MCF 10A (cell line): ENCODE data around the gene FOXP1. TPM values are rescaled to one million over a fixed set of nuclear protein-coding genes. Genes with fewer than 3 reads are reported as not detected.

Experiments used
- BruUV-seq: library from RNA; stranded (reverse); fragments of 400-500 nt; replicated peaks from 2 replicates; lab custom pipeline; 2021; lab: Mats Ljungman, UMichigan
- CTCF ChIA-PET: fragments of 300-600 bp; sonication (Branson Sonifier 250); formaldehyde crosslinking; extraction: SDS; loops from one replicate; lab custom pipeline; 2021; ENCODE audit warnings: antibody characterized with exemption, inconsistent platforms; lab: Yijun Ruan, JAX
- POLR2A ChIA-PET: fragments of 300-600, 350-650 bp; sonication (Branson Sonifier 250); formaldehyde crosslinking; extraction: SDS; loops from one replicate; lab custom pipeline; 2020; ENCODE audit warnings: antibody characterized with exemption, inconsistent platforms; lab: Yijun Ruan, JAX
- DNase-seq: peaks from one replicate; pipeline ENCODE4 v3.0.0-alpha.2; 2018; ENCODE audit not compliant: unreplicated experiment
- H3K27ac Mint-ChIP-seq: one replicate; pipeline ENCODE4 v1.8.0; 2022; ENCODE audit warnings: mild to moderate bottlenecking, low read depth, mixed read lengths; ENCODE audit not compliant: unreplicated experiment
- H3K27me3 Mint-ChIP-seq: one replicate; pipeline ENCODE4 v1.8.0; 2022; ENCODE audit warnings: mixed read lengths; ENCODE audit not compliant: insufficient read depth, unreplicated experiment
- H3K36me3 Mint-ChIP-seq: one replicate; pipeline ENCODE4 v1.8.0; 2022; ENCODE audit warnings: mild to moderate bottlenecking, moderate library complexity, mixed read lengths; ENCODE audit not compliant: insufficient read depth, unreplicated experiment
- H3K4me1 Mint-ChIP-seq: one replicate; pipeline ENCODE4 v1.8.0; 2022; ENCODE audit warnings: mixed read lengths; ENCODE audit not compliant: insufficient read depth, unreplicated experiment
- H3K4me3 Mint-ChIP-seq: one replicate; pipeline ENCODE4 v1.8.0; 2022; ENCODE audit warnings: mild to moderate bottlenecking, moderate library complexity, mixed read lengths; ENCODE audit not compliant: unreplicated experiment
- H3K9me3 Mint-ChIP-seq: one replicate; pipeline ENCODE4 v1.8.0; 2022; ENCODE audit warnings: mixed read lengths; ENCODE audit not compliant: unreplicated experiment
- intact Hi-C: fragments of 100-400 bp; cut with micrococcal nuclease; formaldehyde crosslinking; loops from 2 replicates; pipeline ENCODE4 v1.14.1; 2022
- total RNA-seq: library from RNA; stranded (reverse); gene quantifications from 2 replicates; pipeline ENCODE4 v1.2.3, GENCODE V29; 2022
- TF ChIP-seq, protein P1 (sequence below): fragments of 200-600 bp; IDR thresholded peaks from one replicate; pipeline ENCODE4 v1.8.0; 2022; ENCODE audit warnings: antibody characterized with exemption, mild to moderate bottlenecking; ENCODE audit not compliant: unreplicated experiment

The FOXP1 gene
- total RNA-seq, 1 experiment from 2014 or later: 49.0 TPM

DNA sequence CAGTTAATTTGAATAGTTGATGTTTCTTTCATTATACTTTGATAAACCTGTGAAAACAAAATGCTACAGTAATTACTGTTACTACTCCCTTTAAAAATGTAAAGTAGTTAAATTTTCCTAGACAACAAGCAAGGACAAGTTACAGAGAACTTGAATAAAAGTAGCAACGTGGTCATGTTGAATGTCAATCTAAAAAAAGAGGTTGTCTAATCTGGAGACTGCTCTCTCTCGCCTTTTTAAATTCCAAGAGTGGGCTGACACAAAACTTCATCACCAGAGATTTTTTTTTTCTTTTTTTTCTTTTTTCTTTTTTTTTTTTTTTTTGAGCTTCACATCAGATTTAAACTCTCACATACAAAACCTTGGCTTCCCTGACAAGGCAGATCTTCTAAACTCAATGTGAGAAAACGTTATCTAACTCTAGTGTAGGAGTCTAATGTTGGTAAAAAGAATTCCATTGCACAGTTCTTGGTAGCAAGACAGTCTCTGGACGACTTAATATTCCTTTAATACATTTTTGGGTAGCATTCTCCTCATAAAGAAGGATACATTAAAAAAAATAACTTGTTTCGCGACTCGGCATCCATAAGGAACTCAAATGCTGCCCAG, 4.1 kb downstream of the FOXP1 start:
- TF ChIP-seq, protein P1, sequence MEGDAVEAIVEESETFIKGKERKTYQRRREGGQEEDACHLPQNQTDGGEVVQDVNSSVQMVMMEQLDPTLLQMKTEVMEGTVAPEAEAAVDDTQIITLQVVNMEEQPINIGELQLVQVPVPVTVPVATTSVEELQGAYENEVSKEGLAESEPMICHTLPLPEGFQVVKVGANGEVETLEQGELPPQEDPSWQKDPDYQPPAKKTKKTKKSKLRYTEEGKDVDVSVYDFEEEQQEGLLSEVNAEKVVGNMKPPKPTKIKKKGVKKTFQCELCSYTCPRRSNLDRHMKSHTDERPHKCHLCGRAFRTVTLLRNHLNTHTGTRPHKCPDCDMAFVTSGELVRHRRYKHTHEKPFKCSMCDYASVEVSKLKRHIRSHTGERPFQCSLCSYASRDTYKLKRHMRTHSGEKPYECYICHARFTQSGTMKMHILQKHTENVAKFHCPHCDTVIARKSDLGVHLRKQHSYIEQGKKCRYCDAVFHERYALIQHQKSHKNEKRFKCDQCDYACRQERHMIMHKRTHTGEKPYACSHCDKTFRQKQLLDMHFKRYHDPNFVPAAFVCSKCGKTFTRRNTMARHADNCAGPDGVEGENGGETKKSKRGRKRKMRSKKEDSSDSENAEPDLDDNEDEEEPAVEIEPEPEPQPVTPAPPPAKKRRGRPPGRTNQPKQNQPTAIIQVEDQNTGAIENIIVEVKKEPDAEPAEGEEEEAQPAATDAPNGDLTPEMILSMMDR: no peak
- Mint-ChIP-seq H3K4me1 (peaks cover 31% of the 10 kb centered on the region), H3K27me3 (no peaks in the 10 kb centered on the region), H3K36me3 (peaks cover 14% of the 10 kb centered on the region), H3K4me3 (peak overlapping the region; percentile 85), H3K9me3 (no peaks in the 10 kb centered on the region), H3K27ac (peak overlapping the region; percentile 97)
- intact Hi-C loops: no loop called here
- ChIA-PET CTCF (no interaction called here), POLR2A (interaction anchor here (1.2 to 2.1 kb wide), 14 partner anchors 16 to 523 kb away, joined by 3 to 32 read pairs (median 8); no protein-coding TSS in a partner anchor)
- BruUV-seq: no TSS peak
- peak; percentile 12 for DNase-seq

- Mint-ChIP-seq H3K36me3 (peaks cover 8% of the 10 kb centered on the region), H3K27me3 (no peaks in the 10 kb centered on the region), H3K4me3 (peak overlapping the region; percentile 38), H3K27ac (peak overlapping the region; percentile 76), H3K4me1 (peaks cover 31% of the 10 kb centered on the region), H3K9me3 (no peaks in the 10 kb centered on the region)
- POLR2A ChIA-PET: interaction anchor here (0.6 to 1.5 kb wide), 13 partner anchors 13 to 518 kb away, joined by 3 to 12 read pairs (median 4); no protein-coding TSS in a partner anchor
- intact Hi-C loops: no loop called here
- no TSS peak for BruUV-seq
- TF ChIP-seq, protein P1: no peak
- CTCF ChIA-PET: no interaction called here
- DNase-seq: peak; percentile 51
These were observed 5.3 kb downstream of the FOXP1 start for GRCh38 chr3:71578054-71578751.

DNA sequence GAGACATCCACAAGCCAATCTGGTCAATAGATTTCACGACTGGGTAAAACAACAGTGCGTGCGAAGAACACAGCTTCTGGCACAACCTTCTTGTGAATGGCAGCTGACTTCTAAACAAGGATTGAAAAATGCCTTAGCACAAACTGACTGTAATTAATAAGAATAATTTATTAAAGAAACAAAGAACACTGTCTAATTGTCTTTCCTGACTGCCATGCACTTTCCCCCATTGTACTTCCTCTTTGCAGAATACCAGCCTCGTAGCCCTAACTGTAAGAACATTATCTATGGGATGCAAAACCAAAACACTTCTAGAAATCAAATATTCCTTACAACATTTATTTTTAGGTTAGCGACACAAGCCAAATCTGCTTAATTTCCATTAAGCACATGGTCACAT, 6.5 kb downstream of the FOXP1 start:
- CTCF ChIA-PET: interaction anchor here (0.9 kb wide), 1 partner anchor 146 kb away, joined by 3 read pairs; no protein-coding TSS in a partner anchor
- H3K36me3 Mint-ChIP-seq: peaks cover 4% of the 10 kb centered on the region
- POLR2A ChIA-PET: interaction anchor here (0.6 to 2.3 kb wide), 5 partner anchors 40 to 500 kb away, joined by 3 to 10 read pairs (median 4); no protein-coding TSS in a partner anchor

More for the DNA sequence above, 6.5 kb downstream of the FOXP1 start:
- no peak for DNase-seq
- no peaks in the 10 kb centered on the region for H3K27me3 Mint-ChIP-seq
- peaks cover 31% of the 10 kb centered on the region for H3K4me1 Mint-ChIP-seq
- intact Hi-C loops: no loop called here
- no peaks in the 10 kb centered on the region for H3K9me3 Mint-ChIP-seq
- BruUV-seq: no TSS peak
- H3K4me3 Mint-ChIP-seq: no peak overlapping the region
- H3K27ac Mint-ChIP-seq: no peak overlapping the region
- TF ChIP-seq, protein P1: no peak
